GM12878 (cell line): ENCODE results near the gene ADGRL3. TPM values are rescaled to one million over a fixed set of nuclear protein-coding genes. Genes with fewer than 3 reads are reported as not detected.

Experiments
- ATAC-seq: fragments of 200-7000 bp; cut with Tn5 transposase; 3 replicates; pipeline ENCODE4 v1.9.1; 2020; ENCODE audit warnings: mild to moderate bottlenecking, moderate library complexity
- BruUV-seq: library from RNA; stranded (reverse); fragments of 400-500 nt; replicated peaks from 2 replicates; lab custom pipeline; 2021; lab: Mats Ljungman, UMichigan
- CTCF ChIA-PET: fragments of 300-600 bp; sonication (Branson Sonifier 250); formaldehyde crosslinking; extraction: SDS; loops from one replicate; lab custom pipeline; 2021; ENCODE audit warnings: inconsistent platforms; lab: Yijun Ruan, JAX
- POLR2A ChIA-PET: fragments of 350-600 bp; formaldehyde crosslinking; extraction: SDS; loops from one replicate; lab custom pipeline; 2021; ENCODE audit warnings: inconsistent platforms; lab: Charles Lee
- RAD21 ChIA-PET: fragments of 300-600 bp; sonication (Branson Sonifier 250); formaldehyde crosslinking; loops from one replicate; lab custom pipeline; 2023; ENCODE audit warnings: antibody characterized with exemption; ENCODE audit not compliant: unreplicated experiment; lab: Charles Lee
- SMC1A ChIA-PET: fragments of 300-600 bp; sonication (Branson Sonifier 250); formaldehyde crosslinking; loops from one replicate; lab custom pipeline; 2023; ENCODE audit not compliant: unreplicated experiment, uncharacterized antibody; lab: Charles Lee
- DNase-seq: peaks from one replicate; pipeline ENCODE4 v3.0.0-alpha.2; 2011; ENCODE audit warnings: low read depth, low spot score
- FAIRE-seq: peaks from 3 replicates; lab custom pipeline; 2011; peaks lifted over from hg19 to GRCh38; lab: Jason Lieb, UNC
- H2AFZ ChIP-seq: 2 replicates; pipeline ENCODE4 v1.6.0; 2011; ENCODE audit warnings: low read depth, low read length, control low read depth; ENCODE audit not compliant: control insufficient read depth
- H3K27ac ChIP-seq: 2 replicates; pipeline ENCODE4 v1.5.1; 2011; ENCODE audit warnings: control low read depth; ENCODE audit not compliant: control insufficient read depth, insufficient read depth
- H3K27me3 ChIP-seq, 2 experiments: replicated peaks in 1 of 2; 2 replicates each; pipeline versions ENCODE4 v1.6.0 to v1.6.1; 2011; ENCODE audit warnings: low read length in 1 of 2; ENCODE audit not compliant: control insufficient read depth in 2 of 2, insufficient read depth in 2 of 2
- H3K36me3 ChIP-seq, 2 experiments: 2 replicates each; pipeline ENCODE4 v1.5.1; 2011; ENCODE audit warnings: low read length in 1 of 2; ENCODE audit not compliant: control insufficient read depth in 2 of 2, insufficient read depth in 2 of 2
- H3K4me1 ChIP-seq: 2 replicates; pipeline ENCODE4 v1.6.1; 2011; ENCODE audit warnings: mild to moderate bottlenecking, low read length, moderate library complexity, mixed read lengths; ENCODE audit not compliant: control insufficient read depth, insufficient read depth
- H3K4me2 ChIP-seq: 2 replicates; pipeline ENCODE4 v1.6.0; 2011; ENCODE audit warnings: control low read depth; ENCODE audit not compliant: control insufficient read depth, insufficient read depth
- H3K4me3 ChIP-seq: fragments of 200-600 bp; sonication (generic); 2 replicates; pipeline ENCODE4 v1.5.1; 2016
- H3K79me2 ChIP-seq: 2 replicates; pipeline ENCODE4 v1.6.0; 2011; ENCODE audit warnings: low read length; ENCODE audit not compliant: control insufficient read depth, insufficient read depth
- H3K9ac ChIP-seq: 2 replicates; pipeline ENCODE4 v1.8.0; 2011; ENCODE audit warnings: low read length, control low read depth, mixed read lengths; ENCODE audit not compliant: control insufficient read depth, insufficient read depth
- H3K9me3 ChIP-seq: replicated peaks from 3 replicates; pipeline ENCODE4 v1.5.1; 2011; ENCODE audit warnings: mild to moderate bottlenecking, low read length; ENCODE audit not compliant: control insufficient read depth, insufficient read depth
- H4K20me1 ChIP-seq: 2 replicates; pipeline ENCODE4 v1.6.0; 2011; ENCODE audit not compliant: control insufficient read depth, insufficient read depth
- BMI1 ChIP-seq: fragments of 450-650 bp; IDR thresholded peaks from 2 replicates; pipeline ENCODE4 v1.6.1; 2016; ENCODE audit warnings: mild to moderate bottlenecking, moderate library complexity, borderline replicate concordance
- CBX3 ChIP-seq: fragments of 200-600 bp; sonication (generic); IDR thresholded peaks from 2 replicates; pipeline ENCODE4 v1.6.1; 2016; ENCODE audit warnings: low read depth, borderline replicate concordance
- CBX5 ChIP-seq: sonication (generic); IDR thresholded peaks from 2 replicates; pipeline ENCODE4 v1.6.1; 2016; ENCODE audit warnings: low read depth, moderate library complexity, mild to moderate bottlenecking, inconsistent platforms
- EGR1 ChIP-seq, 2 experiments: IDR thresholded peaks; 1 replicate in 1 of 2; 2 replicates in 1 of 2; pipeline ENCODE4 v1.6.1; 2011 to 2012; ENCODE audit warnings: low read depth in 2 of 2, low read length in 2 of 2, borderline replicate concordance in 1 of 2, mild to moderate bottlenecking in 1 of 2, moderate library complexity in 1 of 2
- KDM1A ChIP-seq: fragments of 200-600 bp; sonication (generic); IDR thresholded peaks from 2 replicates; pipeline ENCODE4 v1.6.1; 2016; ENCODE audit warnings: borderline replicate concordance
- KLF5 ChIP-seq: fragments of 450-650 bp; IDR thresholded peaks from 2 replicates; pipeline ENCODE4 v1.6.1; 2014; ENCODE audit warnings: mild to moderate bottlenecking; ENCODE audit not compliant: partially characterized antibody
- MEF2A ChIP-seq: IDR thresholded peaks from 2 replicates; pipeline ENCODE4 v1.6.1; 2011; ENCODE audit warnings: low read depth, mild to moderate bottlenecking, low read length, moderate library complexity; ENCODE audit not compliant: insufficient read depth
- RELA ChIP-seq: fragments of 450-650 bp; IDR thresholded peaks from 2 replicates; pipeline ENCODE4 v1.8.0; 2014; ENCODE audit warnings: borderline replicate concordance; ENCODE audit not compliant: partially characterized antibody
- SUPT20H ChIP-seq: IDR thresholded peaks from 2 replicates; pipeline ENCODE4 v1.6.1; 2011; ENCODE audit warnings: low read depth, mild to moderate bottlenecking, low read length, moderate library complexity, borderline replicate concordance; ENCODE audit not compliant: control insufficient read depth
- TARDBP ChIP-seq: IDR thresholded peaks from 2 replicates; pipeline ENCODE4 v1.6.1; 2016; ENCODE audit warnings: borderline replicate concordance
- ZNF274 ChIP-seq: IDR thresholded peaks from one replicate; pipeline ENCODE4 v1.8.0; 2011; ENCODE audit not compliant: insufficient read length, insufficient read depth
- WGBS: methylation state at CpG from one replicate; pipeline ENCODE4 v1.1.6; 2016; ENCODE audit warnings: low lambda C conversion rate; ENCODE audit not compliant: insufficient replicate concordance, insufficient coverage; ENCODE audit errors: missing lambda C conversion rate; 5-methylcytosine and 5-hydroxymethylcytosine counted together
- in situ Hi-C: fragments of 300-500 bp; cut with MboI; formaldehyde crosslinking; loops from 9 replicates; pipeline ENCODE4 v1.14.3; 2018; ENCODE audit warnings: mixed read lengths
- intact Hi-C: fragments of 100-400 bp; cut with micrococcal nuclease; formaldehyde crosslinking; loops from one replicate; pipeline ENCODE4 v1.14.2; 2022; ENCODE audit not compliant: unreplicated experiment
- polyA plus RNA-seq, 11 experiments: library from polyadenylated mRNA; depleted of rRNA in 4 of 11; unstranded in 6 of 11; stranded (reverse) in 5 of 11; fragments of >200 nt; fragmentation: Nextera tagmentation in 4 of 11; fragmentation: Illumina TruSeq in 1 of 11; extraction: Ambion mirVana in 4 of 11; extraction: Trizol in 1 of 11; gene quantifications; 1 replicate in 1 of 11; 2 replicates in 10 of 11; pipeline versions ENCODE4 v1.2.1 to v1.2.3, GENCODE V29; 2011 to 2016; ENCODE audit warnings: inconsistent platforms in 2 of 11, missing spikeins in 2 of 11, low read depth in 1 of 11
- total RNA-seq, 4 experiments: library from RNA; depleted of rRNA in 3 of 4; stranded (reverse); fragments of >200 nt in 3 of 4; fragmentation: Illumina TruSeq in 1 of 4; extraction: Trizol in 1 of 4; gene quantifications; 2 replicates each; pipeline versions ENCODE4 v1.2.1 to v1.2.3, GENCODE V29; 2013 to 2021
- TF ChIP-seq, protein P1 (sequence below): fragments of 450-650 bp; IDR thresholded peaks from 2 replicates; pipeline ENCODE4 v1.6.1; 2017; ENCODE audit warnings: mild to moderate bottlenecking, low read depth, inconsistent platforms; ENCODE audit not compliant: poor library complexity, severe bottlenecking
- TF ChIP-seq, protein P2 (sequence below): fragments of 450-650 bp; IDR thresholded peaks from 2 replicates; pipeline ENCODE4 v1.6.1; 2017; ENCODE audit warnings: mild to moderate bottlenecking, moderate library complexity
- TF ChIP-seq, protein P3 (sequence below): IDR thresholded peaks from 2 replicates; pipeline ENCODE4 v1.6.1; 2011; ENCODE audit warnings: low read depth, low read length, improper control_type of control experiment, borderline replicate concordance

Gene ADGRL3
- total and polyA plus RNA-seq, 10 of the 15 experiments (the other 5 are each of a cell fraction or from before 2014, with no cell fraction given), result 1.1 TPM; not detected in 9

DNA sequence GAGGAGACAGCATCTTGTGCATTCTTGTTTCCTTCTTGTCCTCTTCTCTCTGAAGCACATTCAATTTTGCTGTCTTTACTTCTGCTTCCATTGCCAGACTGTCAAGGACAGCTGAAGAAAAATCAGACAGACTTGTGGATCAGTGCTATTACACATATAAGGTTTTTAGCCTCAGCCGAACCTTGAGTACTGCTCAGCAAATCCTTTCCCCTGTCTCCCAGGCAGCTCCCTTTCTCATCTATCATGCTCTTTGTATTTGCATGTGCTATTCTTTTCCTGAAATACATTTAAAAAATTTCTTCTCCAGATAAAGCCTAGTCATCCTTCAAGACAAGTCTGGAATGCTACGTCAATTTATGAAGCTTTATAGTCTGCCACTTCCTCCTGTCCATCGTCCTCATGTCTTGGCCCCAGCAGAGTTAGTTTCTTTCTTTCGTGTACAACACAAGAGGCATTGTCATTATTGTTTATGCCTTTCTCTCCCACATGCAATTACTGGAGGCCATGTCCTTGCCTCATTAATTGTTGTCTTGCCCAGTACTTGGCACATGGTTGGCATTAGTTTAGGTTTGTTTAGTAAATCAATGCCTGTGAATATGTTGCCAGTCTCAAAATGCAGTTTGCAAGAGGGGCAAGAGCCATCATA lies 45.1 kb downstream of the ADGRL3 start (continued):
- TF ChIP-seq RELA (no peak), CBX3 (no peak), KDM1A (no peak), SUPT20H (no peak)
- TF ChIP-seq, protein P1, sequence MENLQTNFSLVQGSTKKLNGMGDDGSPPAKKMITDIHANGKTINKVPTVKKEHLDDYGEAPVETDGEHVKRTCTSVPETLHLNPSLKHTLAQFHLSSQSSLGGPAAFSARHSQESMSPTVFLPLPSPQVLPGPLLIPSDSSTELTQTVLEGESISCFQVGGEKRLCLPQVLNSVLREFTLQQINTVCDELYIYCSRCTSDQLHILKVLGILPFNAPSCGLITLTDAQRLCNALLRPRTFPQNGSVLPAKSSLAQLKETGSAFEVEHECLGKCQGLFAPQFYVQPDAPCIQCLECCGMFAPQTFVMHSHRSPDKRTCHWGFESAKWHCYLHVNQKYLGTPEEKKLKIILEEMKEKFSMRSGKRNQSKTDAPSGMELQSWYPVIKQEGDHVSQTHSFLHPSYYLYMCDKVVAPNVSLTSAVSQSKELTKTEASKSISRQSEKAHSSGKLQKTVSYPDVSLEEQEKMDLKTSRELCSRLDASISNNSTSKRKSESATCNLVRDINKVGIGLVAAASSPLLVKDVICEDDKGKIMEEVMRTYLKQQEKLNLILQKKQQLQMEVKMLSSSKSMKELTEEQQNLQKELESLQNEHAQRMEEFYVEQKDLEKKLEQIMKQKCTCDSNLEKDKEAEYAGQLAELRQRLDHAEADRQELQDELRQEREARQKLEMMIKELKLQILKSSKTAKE, result no peak
- TF ChIP-seq, all 136 proteins: peak for 0

DNA sequence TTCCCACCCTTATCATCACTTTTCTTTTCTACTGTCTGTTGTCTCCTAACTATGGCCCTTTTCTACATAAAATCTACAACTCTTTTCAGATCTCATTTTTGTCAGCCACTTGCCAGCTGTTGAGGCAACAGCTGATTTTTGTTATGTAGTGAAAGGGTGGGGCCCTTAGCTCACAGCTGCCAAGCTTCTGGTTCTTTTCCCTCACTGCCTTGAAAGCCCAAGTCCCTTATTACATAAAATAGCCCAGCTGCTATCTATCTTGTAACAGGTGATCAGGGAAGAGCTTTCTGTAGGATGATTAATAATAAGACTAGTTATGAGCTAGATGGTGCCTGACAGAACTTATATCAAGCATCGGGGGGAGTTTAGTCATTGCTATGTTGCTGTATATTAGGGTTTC lies 45.9 kb downstream of the ADGRL3 start:
- H3K9ac ChIP-seq, result no peak overlapping the region
- H4K20me1 ChIP-seq, result no peaks in the 10 kb centered on the region
- no peaks in the 10 kb centered on the region for H3K36me3 ChIP-seq
- intact Hi-C loops, result no loop called here
- H3K9me3 ChIP-seq, result no peaks in the 10 kb centered on the region
- POLR2A ChIA-PET, result no interaction called here
- no peak overlapping the region for H2AFZ ChIP-seq
- ATAC-seq, result no peak
- RAD21 ChIA-PET, result no interaction called here
- H3K27me3 ChIP-seq, result no peaks in the 10 kb centered on the region
- DNase-seq, result no peak
- FAIRE-seq, result no peak
- CTCF ChIA-PET, result no interaction called here
- no TSS peak for BruUV-seq
- in situ Hi-C loops, result no loop called here
- no peak overlapping the region for H3K27ac ChIP-seq
- no peaks in the 10 kb centered on the region for H3K4me1 ChIP-seq
- SMC1A ChIA-PET, result interaction anchor here (0.5 kb wide), 1 partner anchor 1511 kb away, joined by 3 read pairs; no protein-coding TSS in a partner anchor
- no peaks in the 10 kb centered on the region for H3K79me2 ChIP-seq
- 65% methylated on average over 1 of the region's 1 CpG for WGBS
- no peak overlapping the region for H3K4me2 ChIP-seq
- H3K4me3 ChIP-seq, result no peak overlapping the region
- TF ChIP-seq KLF5, result no peak
- TF ChIP-seq CBX5, result no peak
- TF ChIP-seq, protein P2, sequence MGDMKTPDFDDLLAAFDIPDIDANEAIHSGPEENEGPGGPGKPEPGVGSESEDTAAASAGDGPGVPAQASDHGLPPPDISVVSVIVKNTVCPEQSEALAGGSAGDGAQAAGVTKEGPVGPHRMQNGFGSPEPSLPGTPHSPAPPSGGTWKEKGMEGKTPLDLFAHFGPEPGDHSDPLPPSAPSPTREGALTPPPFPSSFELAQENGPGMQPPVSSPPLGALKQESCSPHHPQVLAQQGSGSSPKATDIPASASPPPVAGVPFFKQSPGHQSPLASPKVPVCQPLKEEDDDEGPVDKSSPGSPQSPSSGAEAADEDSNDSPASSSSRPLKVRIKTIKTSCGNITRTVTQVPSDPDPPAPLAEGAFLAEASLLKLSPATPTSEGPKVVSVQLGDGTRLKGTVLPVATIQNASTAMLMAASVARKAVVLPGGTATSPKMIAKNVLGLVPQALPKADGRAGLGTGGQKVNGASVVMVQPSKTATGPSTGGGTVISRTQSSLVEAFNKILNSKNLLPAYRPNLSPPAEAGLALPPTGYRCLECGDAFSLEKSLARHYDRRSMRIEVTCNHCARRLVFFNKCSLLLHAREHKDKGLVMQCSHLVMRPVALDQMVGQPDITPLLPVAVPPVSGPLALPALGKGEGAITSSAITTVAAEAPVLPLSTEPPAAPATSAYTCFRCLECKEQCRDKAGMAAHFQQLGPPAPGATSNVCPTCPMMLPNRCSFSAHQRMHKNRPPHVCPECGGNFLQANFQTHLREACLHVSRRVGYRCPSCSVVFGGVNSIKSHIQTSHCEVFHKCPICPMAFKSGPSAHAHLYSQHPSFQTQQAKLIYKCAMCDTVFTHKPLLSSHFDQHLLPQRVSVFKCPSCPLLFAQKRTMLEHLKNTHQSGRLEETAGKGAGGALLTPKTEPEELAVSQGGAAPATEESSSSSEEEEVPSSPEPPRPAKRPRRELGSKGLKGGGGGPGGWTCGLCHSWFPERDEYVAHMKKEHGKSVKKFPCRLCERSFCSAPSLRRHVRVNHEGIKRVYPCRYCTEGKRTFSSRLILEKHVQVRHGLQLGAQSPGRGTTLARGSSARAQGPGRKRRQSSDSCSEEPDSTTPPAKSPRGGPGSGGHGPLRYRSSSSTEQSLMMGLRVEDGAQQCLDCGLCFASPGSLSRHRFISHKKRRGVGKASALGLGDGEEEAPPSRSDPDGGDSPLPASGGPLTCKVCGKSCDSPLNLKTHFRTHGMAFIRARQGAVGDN, result no peak
- TF ChIP-seq ZNF274, result no peak
- TF ChIP-seq, protein P3, sequence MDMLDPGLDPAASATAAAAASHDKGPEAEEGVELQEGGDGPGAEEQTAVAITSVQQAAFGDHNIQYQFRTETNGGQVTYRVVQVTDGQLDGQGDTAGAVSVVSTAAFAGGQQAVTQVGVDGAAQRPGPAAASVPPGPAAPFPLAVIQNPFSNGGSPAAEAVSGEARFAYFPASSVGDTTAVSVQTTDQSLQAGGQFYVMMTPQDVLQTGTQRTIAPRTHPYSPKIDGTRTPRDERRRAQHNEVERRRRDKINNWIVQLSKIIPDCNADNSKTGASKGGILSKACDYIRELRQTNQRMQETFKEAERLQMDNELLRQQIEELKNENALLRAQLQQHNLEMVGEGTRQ, result no peak
- TF ChIP-seq TARDBP, result no peak
- TF ChIP-seq BMI1, result no peak
- no peak for TF ChIP-seq EGR1 (IDR thresholded peaks at IDR 0.05; ENCODE audit: borderline replicate concordance in 1 of 2, low read depth in 2 of 2, low read length in 2 of 2)
- no peak for TF ChIP-seq MEF2A
